PFSK-1 (cell line): ENCODE results near the gene AATK.

Source experiments
- POLR2AphosphoS5 ChIP-seq: IDR thresholded peaks from 2 replicates; pipeline ENCODE4 v1.6.1; 2012; ENCODE audit warnings: low read depth, mild to moderate bottlenecking, control low read depth, low read length, moderate library complexity
- REST ChIP-seq, 2 experiments: IDR thresholded peaks; 2 replicates each; pipeline versions ENCODE4 v1.6.1 to v1.8.0; 2011 to 2012; ENCODE audit warnings: low read depth in 2 of 2, low read length in 2 of 2, control low read depth in 1 of 2, inconsistent platforms in 1 of 2, mild to moderate bottlenecking in 1 of 2, moderate library complexity in 1 of 2; ENCODE audit not compliant: insufficient read depth in 1 of 2
- SIN3A ChIP-seq: IDR thresholded peaks from 2 replicates; pipeline ENCODE4 v1.6.1; 2012; ENCODE audit warnings: mild to moderate bottlenecking, low read length, moderate library complexity, borderline replicate concordance; ENCODE audit not compliant: insufficient read depth
- TAF1 ChIP-seq: IDR thresholded peaks from 2 replicates; pipeline ENCODE4 v1.6.1; 2012; ENCODE audit warnings: low read length, control low read depth, borderline replicate concordance; ENCODE audit not compliant: insufficient read depth

GRCh38 chr17:81123052-81124048 is 42.7 kb downstream of the AATK start:
- TF ChIP-seq REST (IDR thresholded peaks at IDR 0.05; ENCODE audit: insufficient read depth in 1 of 2, low read depth in 2 of 2, low read length in 2 of 2) = no peak
- no peak for TF ChIP-seq TAF1
- TF ChIP-seq POLR2AphosphoS5 = no peak
- TF ChIP-seq SIN3A = no peak
